ENCODE results near the gene TYSND1.
A peak's percentile ranks its signal among the peaks of the same experiment; 100 is the strongest.
"Not testable (repeated sequence)": the region's sequence is repeated elsewhere in the genome, so short reads cannot be mapped to it uniquely, and the experiment has no call there.

TYSND1 gene

DNA sequence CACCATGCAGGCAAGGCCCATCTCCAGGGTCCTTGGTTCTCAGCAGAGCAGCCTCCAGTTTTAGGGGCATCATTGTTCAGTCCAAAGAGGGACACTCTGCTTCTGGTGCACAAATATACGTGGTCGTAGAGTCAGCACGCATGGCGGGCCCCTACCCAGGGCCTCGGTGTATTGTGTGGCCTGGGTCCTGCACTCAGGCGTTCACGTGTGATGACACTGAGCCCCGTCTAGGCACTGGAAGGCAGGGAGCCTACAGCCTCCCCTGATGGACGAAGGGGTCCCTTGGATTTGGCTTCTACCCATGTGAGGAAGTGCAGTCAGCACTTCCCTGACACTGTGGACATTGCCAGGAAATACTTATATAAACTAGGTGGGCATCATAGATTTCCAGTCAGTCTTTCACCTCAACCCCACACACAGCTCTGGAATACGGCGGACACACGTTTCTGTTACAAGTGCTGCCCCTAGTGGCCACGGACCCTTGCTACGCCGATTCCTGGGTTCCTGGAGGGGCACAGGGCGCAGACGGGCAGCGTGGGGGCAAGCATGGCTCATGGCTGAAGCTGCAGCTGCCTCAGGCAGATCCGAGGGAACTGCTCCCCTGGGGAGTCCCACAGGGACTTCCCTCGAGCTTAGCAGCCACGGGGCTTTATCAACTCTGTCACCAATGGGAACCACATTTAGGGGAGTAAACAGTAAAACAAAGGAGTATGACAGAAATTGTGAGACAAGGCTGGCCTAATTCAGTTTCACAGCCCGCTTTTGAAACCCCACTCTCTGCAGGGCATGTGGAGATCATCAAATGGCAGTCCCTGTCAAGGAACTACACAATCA, 39.3 kb downstream of the TYSND1 start:
- DNase-seq, result no peak

DNA sequence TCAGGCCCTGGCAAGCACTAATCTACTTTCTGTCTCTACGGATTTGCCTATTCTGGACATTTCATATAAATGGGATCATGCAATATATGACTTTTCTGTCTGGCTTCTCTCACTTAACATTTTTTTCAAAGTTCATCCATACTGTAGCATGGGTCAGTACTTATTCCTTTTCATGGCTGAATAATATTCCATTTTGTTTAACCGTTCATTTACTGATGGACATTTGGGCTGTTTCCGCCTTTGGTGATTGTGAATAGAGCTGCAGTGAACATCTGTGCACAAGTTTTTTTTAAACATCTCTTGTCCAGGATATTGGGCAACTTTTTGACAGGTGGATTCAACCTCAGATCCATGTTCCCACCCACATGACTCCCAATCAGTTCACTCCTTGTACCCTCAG, 44.8 kb downstream of the TYSND1 start:
- no peak for DNase-seq

DNA sequence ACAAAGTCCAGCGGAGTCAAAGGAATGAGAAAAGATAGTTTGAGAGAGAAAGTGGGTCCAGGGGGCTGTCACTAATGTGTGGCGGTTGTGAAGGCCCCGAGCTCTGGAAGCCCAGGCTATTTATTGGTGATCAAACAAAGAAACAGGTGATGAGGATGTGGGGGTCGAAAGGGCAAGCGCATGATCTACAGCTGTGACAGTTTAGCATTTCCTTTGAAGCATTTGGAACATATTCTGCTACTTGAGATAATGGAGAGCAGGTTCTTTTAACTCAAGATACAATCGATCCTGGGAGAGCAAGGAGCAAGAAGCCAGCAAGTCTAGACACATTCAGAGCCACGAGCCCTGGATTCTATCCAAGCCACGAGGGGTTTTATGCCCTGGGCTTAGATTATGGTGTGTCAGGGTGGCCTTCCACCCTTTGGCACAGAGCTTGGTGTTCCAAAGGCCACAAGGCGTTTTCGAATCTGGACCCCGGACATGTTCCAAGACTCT, 45.4 kb downstream of the TYSND1 start:
- not testable (repeated sequence) for DNase-seq

DNA sequence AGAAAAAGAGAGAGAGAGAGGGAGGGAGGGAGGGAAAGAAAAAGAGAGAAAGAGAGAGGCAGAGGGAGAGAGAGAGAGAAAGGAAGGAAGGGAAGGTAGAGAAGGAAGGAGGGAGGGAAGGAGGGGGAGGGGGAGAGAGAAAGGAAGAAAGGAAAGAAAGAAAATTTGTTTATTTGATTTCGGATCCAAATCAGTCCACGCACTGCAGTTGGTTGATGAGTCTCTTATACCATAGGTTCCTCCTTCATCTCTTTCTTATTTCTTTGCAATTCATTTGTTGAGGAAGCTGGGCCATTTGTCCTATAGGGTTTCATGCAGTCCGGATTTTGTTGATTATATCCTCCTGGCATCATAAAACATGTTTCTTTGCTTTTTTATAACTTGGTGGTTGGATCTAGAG, 48.2 kb downstream of the TYSND1 start:
- DNase-seq, result no peak

DNA sequence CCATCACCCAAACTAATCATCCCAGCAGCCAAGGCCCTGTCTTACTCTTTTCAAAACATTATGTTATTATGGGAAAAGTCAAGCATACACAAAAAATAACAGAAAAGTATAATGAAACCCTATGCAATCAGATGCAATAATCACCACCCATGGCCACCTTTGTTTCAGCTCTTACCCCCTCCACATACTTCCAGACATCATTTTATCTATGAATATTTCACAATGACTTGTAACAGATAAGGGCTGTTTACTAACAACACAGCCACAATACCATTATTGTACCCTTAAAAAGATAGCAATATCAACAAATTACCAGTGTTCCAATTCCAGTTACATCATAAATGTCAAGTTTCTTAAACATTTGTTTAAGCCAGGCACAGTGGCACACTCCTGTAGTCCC, 49.0 kb downstream of the TYSND1 start:
- DNase-seq, result no peak

DNA sequence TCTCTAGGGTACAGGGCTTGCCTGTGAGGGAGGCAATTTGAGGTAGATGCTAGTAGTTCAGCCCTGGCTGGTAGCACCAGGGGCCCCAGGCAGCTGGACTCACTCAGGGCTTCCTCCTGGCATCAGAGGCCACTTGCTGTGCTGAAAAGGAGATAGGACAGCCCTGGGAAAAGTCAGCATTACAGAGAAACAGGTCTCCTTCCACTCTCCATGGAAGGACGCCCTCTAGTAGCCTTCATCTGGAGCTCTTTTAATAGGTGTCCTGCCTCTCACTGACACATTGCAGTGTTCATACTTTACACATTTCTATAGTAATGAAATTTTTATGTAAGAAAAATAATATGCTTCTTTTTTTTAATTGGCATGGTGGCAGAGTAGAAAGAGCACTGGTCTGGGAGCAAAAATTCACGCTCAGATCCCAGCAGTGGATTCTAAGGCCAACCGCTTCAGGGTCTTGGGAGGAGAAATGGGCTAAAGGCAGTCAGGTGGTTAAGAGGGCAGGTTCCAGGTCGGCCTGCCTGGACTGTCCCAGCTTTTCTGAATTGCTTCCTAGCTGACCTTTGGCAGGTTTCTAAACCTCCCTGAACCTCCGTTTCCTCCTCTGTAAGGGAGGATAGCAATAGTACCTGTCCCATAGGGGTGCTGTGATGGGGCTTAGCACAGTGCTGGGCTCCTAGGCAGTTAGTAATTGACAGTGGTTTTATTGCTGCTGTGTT, 49.6 kb downstream of the TYSND1 start:
- DNase-seq, result no peak

DNA sequence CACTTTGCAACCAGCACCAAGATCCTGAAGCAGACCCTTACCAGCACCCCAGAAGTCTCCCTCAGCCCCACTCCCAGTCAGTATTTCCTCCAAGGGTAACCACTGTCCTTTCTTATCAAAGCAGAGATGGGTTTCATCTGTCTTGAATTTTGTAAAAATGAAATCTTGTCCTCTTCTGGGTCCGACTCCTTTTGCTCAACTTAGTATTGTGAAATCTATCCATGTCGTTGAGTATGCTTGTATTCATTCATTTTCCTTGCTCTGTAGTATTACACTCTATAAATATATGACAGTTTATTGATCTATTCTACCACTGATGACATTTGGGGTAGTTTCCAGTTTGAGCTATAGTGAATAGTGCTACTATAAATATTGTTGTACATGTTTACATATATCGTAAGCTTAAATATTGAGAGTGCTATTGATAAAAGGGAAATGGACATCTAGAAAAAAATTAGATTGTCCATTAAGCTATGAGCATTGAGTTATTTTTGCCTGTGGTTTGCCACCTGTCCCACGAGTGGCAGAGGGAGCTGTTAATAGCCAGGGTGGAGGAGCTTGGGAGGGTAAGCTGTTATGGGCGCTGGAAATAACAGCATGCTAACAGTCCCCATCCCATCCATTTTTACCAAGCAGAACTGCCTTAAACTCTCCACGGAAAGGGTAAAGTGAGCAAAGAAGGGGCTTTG, 50.3 kb downstream of the TYSND1 start:
- no peak for DNase-seq

DNA sequence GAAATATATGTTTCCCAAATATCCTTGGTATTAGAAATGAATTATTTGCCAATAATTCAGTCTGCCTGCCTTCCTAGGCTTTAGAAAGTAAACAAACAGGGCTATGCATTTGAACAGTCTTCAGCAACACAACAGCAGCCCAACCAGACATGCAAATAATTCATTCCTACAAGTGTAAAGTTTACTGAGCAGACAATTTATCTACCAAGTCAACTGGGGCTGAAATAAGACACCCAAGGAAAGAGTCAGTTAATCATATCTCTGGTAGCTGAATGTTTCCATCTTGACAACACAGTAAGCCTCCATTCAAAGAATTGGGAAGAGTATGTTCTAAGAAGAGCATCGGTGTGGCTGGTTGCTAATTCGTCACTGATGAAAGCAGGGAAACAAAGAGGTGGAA, 52.2 kb downstream of the TYSND1 start:
- DNase-seq, result no peak

DNA sequence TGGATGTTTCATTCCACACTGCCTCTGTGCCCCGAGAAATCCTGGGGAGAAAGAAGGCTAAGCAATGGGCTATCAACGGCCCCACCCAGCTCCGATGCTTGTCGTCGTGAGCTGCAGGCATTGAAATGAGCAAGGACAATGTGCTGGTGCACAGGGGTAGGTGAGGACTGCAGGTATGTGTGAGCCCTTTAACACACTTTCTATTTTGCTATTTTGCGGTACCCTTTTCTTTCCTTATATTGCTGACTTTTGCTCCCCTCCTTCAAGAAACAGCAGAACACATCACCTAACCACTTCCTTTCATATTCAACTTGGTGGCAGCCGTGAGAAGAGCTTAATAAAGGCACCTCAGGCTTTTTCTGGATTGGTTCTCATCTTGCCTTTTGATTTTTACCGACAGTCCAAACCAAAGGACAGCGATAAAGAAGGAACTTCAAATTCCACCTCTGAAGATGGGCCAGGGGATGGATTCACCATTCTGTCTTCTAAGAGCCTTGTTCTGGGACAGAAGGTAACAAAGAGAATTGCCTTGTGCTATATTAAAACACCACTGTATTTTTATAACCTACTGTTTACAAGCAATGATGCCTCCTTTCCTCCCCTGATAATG, 53.1 kb downstream of the TYSND1 start:
- DNase-seq, result peak; percentile 53

DNA sequence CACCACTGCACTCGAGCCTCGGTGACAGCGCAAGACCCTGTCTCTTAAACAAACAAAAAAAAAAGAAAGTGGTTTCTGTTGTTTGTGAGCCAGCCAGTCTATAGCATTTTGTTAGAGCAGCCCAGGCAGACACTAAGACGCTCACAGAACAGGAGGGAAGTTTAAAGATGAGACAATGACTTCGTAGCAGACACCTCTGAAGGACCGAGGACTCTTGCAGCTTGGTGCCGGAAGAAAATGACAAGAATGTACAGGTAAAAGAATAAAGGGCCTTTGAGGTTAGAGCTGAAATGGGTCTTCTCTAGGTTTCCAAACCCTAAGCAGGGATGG, 54.1 kb downstream of the TYSND1 start:
- no peak for DNase-seq

DNA sequence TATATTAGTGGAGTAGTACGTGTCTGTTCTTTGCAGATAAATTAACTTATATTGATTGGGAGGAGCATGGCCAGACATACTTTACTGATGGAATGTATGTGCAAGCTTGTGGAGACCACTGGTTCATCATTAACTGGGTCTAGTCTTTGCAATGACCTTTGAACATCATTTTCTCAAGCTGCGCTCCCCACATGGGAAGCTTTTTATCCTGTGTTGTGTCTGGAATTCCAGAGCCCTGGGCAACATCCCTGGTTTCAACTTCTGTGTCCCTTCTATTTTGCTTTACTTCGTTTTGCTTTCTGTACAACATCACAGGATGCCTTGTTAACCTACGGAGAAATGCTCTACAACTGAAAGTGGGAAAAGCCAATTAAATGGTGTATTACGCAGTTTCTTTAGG, 55.5 kb downstream of the TYSND1 start:
- DNase-seq, result no peak

DNA sequence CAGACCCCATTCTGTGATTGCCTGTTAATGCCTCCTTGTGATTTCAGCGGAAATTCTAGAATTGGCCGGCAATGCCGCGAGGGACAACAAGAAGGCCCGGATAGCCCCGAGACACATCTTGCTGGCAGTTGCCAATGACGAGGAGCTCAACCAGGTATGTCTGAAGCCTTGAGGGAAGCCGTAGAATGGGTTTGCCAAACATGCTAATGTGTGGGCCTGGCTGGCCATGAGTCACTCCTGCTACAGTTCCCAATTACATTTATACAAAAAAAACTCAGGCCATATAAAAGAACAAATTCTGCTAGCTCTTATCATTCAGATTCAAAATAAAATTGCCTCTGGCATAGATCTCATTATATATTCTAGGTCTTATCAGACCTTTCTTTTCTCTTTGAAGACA, 56.5 kb downstream of the TYSND1 start:
- no peak for DNase-seq

DNA sequence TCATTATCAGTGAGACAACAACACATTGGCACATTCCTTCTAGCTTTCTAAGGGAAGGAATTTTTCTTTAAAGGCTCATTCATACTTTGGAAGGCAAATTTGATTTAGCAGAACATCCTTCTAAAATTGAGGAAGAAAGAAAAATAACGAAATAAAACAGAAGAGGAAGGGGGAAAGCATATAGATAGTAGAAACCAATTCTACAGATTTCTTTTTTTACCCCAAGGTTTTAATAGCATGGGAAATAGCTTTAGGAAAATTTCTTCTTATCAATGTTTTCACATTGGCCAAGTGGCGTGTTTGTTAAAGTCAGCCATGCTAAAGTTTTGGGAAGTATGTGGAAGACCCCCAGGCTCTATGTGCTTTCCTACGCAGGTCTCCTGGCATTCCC, 58.2 kb downstream of the TYSND1 start:
- no peak for DNase-seq
